HG02642 (cell line): ENCODE data around the gene C1orf105.
"Not testable (repeated sequence)": the region's sequence is repeated elsewhere in the genome, so short reads cannot be mapped to it uniquely, and the experiment has no call there.

ENCODE experiments used
- ATAC-seq: cut with Tn5 transposase; IDR thresholded peaks from one replicate; pipeline ENCODE4 v1.9.1; 2021; ENCODE audit warnings: mild to moderate bottlenecking; ENCODE audit not compliant: unreplicated experiment, poor library complexity

Gene C1orf105

GRCh38 chr1:172420385-172420784 lies at the start of gene C1orf105:
TSS of gene C1orf105 (plus strand) at chr1:172420685. CDS start at chr1:172420886, 201 bp downstream.
- ATAC-seq, result no peak

GRCh38 chr1:172371646-172372045 lies 48.8 kb upstream of the C1orf105 start:
- not testable (repeated sequence) for ATAC-seq

GRCh38 chr1:172373864-172374263 lies 46.6 kb upstream of the C1orf105 start:
- no peak for ATAC-seq

- ATAC-seq, result no peak
Observed at GRCh38 chr1:172375211-172375631, 45.3 kb upstream of the C1orf105 start.

GRCh38 chr1:172376431-172376830 lies 44.1 kb upstream of the C1orf105 start:
- ATAC-seq, result no peak

- no peak for ATAC-seq
Observed at GRCh38 chr1:172377565-172377964, 42.9 kb upstream of the C1orf105 start.

- no peak for ATAC-seq
Observed at GRCh38 chr1:172378109-172378760, 42.2 kb upstream of the C1orf105 start.

GRCh38 chr1:172380441-172381244 lies 39.8 kb upstream of the C1orf105 start:
- ATAC-seq, result peak; percentile 83

- ATAC-seq, result no peak
Observed at GRCh38 chr1:172381946-172382345, 38.5 kb upstream of the C1orf105 start.

- ATAC-seq, result no peak
Observed at GRCh38 chr1:172382406-172382805, 38.1 kb upstream of the C1orf105 start.

- no peak for ATAC-seq
Observed at GRCh38 chr1:172382990-172383389, 37.5 kb upstream of the C1orf105 start.

- no peak for ATAC-seq
Observed at GRCh38 chr1:172383536-172383935, 36.9 kb upstream of the C1orf105 start.

GRCh38 chr1:172384656-172385055 lies 35.8 kb upstream of the C1orf105 start:
- no peak for ATAC-seq

GRCh38 chr1:172386046-172386445 lies 34.4 kb upstream of the C1orf105 start:
- no peak for ATAC-seq

- no peak for ATAC-seq
Observed at GRCh38 chr1:172388490-172388889, 32.0 kb upstream of the C1orf105 start.

GRCh38 chr1:172390301-172390682 lies 30.2 kb upstream of the C1orf105 start:
- peak; percentile 10 for ATAC-seq

GRCh38 chr1:172390683-172391551 lies 29.6 kb upstream of the C1orf105 start:
- ATAC-seq, result peak; percentile 59

- ATAC-seq, result no peak
Observed at GRCh38 chr1:172391976-172392375, 28.5 kb upstream of the C1orf105 start.

GRCh38 chr1:172393354-172393753 lies 27.1 kb upstream of the C1orf105 start:
- no peak for ATAC-seq

GRCh38 chr1:172394141-172394751 lies 26.2 kb upstream of the C1orf105 start:
- ATAC-seq, result peak; percentile 81
